ENCODE data around the gene ZNF679.
"Not testable (repeated sequence)": the region's sequence is repeated elsewhere in the genome, so short reads cannot be mapped to it uniquely, and the experiment has no call there.

ZNF679 gene

DNA sequence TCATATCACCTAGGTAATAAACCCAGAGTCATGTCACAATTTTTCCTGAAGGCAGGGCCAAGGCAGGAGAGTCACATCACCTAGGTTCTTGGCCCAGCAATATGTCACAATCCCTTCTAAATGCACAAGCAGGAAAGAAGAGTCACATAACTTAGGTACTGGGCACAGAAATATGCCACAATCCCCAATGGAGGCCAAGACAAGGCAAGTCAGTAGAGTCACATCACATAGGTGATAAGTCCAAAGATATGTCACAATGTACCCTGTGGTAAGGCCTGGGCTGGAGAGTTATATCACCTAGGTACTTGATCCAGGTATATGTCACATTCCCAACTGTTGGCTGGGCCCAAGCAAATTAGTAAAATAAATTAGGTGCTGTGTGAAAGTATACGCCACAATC is at the start of gene ZNF679:
Gene ZNF679 (plus strand): TSS at position 301 of the 400 bp plus-strand sequence. CDS start 20,644 bp downstream, outside the sequence.
- not testable (repeated sequence) for DNase-seq

DNA sequence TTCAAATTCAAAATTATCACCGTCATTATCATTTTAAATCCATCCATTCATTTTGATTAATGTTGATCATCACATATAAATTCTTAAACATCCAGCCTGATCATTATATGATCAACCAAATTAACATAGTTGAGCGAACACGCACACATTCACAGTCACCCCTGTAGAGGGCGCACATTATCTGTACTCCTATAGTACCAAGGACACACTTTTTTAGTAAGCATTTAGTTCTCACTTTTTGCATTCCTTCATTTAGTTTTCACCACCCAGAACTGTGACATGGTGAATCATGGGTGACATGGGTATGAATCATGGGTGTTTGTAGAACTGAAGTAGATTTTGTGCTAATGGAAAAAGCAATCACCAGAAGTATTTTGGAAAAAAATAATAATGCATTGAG is 47.3 kb upstream of the ZNF679 start:
- DNase-seq = peak; percentile 22

DNA sequence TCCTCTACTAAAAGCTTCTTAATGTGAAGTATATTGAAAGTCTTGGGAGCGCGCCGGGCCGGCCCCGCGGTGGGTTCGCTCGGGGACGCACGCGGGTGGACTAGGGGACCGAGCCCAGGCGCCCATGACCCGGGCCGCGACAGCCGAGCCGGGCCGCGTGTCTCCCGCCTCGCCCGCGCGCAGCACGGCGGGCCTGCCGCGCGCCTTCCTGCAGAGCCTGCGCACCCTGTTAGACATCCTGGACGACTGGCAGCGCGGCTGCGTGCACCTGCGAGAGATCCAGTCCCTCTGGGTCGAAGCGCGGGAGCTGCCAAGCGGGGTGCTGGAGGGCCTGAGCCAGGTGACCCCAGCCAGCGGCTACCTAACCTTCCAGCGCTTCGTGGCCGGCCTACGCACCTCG is 46.7 kb upstream of the ZNF679 start:
- no peak for DNase-seq

GRCh38 chr7:64182036-64182790 is 46.1 kb upstream of the ZNF679 start:
- DNase-seq = no peak

DNA sequence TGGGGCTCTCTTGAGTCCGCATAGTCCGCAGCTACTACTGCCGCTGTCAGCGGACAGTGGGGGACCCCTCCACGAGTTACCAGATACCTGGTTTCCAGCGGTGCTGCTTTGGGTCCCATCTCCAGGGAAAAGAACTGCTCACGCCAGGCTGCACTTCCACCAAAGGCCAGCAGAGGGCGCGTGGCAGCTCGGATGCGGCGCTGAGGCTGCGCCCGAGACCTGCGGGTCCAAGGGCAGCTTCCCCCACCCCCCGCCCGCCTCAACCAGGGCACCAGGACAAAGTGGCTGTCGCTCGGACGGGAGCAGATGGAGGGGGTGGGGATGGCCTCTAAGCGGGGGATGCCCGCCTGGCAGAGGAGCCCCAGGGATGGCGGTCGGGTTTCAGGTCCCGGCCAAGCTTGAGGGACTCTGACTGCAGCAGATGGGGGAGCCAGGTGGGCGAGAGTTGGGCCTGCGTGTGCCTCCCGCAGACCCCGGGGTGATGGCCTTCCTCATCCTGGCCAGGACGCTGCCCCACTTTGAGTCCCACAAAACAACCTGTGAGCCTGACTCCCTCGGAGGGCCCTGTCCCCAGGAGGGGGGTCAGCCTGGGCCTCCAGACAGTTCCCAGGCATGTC is 45.0 kb upstream of the ZNF679 start:
- DNase-seq = peak; percentile 43

DNA sequence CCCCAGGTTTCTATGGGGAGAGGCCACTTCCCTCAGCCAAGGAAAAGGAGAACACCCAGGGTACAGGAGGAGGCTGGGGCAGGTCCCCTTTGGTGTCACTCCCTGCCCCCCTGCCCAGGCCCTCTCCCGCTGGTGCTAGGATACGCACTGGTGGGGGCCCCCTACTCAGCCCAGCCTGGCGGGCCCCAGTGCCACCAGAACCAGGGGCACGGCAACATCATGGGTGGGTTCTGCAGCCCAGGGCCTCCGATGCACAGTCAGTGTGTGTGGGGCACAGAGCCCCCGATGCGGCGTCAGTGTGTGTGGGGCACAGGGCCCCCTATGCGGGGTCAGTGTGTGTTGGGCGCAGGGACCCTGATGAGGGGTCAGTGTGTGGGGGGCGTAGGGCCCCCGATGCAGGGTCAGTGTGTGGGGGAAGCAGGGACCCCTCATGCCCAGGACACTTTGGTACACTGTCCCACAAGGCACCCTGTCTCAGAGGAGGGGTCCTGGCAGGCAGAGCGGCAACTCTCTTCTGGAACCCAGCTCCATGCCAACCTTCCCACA is 44.4 kb upstream of the ZNF679 start:
- no peak for DNase-seq

DNA sequence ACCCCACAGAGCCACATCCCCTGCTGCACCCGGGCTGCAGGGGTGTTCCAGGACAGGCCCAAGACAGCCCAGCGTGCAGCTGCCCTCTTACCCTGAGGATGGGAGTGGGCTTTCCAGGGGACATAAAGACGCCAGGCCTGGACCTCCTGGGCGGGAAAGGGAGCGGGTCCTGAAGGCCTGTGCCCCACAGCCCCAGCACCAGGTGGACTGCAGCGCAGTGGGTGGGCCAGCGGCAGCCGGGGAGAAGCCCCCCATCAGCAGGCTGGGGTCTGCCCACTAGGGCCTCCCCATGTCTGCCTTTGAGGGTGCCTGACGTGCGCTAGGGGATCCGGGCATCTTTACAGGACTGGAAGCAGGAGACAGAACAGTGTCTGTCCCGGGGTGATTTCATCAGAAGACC is 43.9 kb upstream of the ZNF679 start:
- no peak for DNase-seq

- DNase-seq = no peak
Observed at GRCh38 chr7:64187408-64187807, 40.9 kb upstream of the ZNF679 start.

GRCh38 chr7:64192148-64192704 is 36.0 kb upstream of the ZNF679 start:
- DNase-seq = no peak

- DNase-seq = no peak
Observed at GRCh38 chr7:64192775-64193174, 35.5 kb upstream of the ZNF679 start.

DNA sequence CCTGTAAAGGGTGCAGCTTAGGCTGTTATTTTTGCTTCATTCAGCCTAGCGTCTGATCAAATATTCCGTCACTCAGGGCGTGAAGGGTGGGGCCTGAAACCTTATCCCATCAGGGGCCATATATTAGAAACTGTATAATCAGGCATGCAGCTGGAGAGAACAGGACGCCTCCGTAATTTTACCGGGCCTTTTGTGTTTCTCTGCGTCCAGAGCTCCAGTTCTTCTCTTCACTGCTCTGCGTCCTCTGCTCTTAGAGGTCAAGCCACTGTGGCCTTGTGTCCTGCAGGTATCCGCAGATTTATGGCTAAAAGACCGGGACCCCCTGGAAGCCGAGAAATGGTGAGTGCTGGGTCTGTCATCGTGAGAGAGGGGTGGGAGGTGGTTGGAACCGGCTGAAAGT is 21.4 kb upstream of the ZNF679 start, which contains the start of gene ZNF735:
Gene ZNF735 (plus strand): TSS at position 301 of the 400 bp plus-strand sequence. CDS start 0 bp downstream, at position 301.
- no peak for DNase-seq

DNA sequence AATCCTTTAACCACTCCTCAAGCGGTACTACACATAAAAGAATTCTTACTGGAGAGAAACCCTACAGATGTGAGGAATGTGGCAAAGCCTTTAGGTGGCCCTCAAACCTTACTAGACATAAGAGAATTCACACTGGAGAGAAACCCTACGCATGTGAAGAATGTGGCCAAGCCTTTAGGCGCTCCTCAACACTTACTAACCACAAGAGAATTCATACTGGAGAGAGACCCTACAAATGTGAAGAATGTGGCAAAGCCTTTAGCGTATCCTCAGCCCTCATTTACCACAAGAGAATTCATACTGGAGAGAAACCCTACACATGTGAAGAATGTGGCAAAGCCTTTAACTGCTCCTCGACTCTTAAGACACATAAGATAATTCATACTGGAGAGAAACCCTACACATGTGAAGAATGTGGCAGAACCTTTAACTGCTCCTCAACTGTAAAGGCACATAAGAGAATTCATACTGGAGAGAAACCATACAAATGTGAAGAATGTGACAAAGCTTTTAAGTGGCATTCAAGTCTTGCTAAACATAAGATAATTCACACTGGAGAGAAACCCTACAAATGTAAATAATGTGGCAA is 8.5 kb upstream of the ZNF679 start:
- not testable (repeated sequence) for DNase-seq

- no peak for DNase-seq
Observed at GRCh38 chr7:64223366-64223765, 4.9 kb upstream of the ZNF679 start.

- no peak for DNase-seq
Observed at GRCh38 chr7:64266341-64266919, 38.2 kb downstream of the ZNF679 start.

GRCh38 chr7:64277630-64278029 is 49.4 kb downstream of the ZNF679 start:
- no peak for DNase-seq

DNA sequence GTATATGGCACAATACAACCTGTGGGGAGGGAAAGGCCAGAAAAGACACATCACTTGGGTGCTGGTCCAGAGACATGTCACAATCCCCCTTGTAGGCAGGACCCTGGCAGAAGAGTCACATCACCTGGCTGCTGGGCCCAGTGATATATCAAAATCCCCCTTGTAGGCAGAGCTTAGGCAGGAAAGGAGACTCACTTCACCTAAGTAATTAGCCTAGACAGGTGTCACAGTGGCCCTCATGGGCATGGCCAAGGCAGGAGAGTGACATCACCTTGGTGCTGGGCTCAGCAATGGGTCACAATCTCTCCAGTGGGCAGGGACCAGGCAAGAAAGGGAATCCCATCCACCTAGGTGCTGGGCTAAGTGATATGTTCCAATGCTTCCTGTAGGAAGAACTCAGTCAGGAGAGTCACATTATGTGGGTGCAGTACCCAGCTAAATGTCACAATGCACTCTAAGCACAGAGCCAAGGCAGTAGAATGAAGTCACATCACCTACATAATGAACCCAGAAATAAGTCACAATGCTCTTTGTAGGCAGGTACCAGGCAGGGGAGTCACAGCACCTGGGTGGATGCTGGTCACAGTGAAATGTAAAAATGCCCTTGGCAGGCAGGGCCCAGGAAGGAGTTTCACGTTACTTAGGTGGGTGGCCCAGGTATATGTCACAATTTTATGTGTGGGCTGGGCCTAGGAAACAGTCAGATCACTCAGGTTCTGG is 66.6 kb downstream of the ZNF679 start:
- no peak for DNase-seq

DNA sequence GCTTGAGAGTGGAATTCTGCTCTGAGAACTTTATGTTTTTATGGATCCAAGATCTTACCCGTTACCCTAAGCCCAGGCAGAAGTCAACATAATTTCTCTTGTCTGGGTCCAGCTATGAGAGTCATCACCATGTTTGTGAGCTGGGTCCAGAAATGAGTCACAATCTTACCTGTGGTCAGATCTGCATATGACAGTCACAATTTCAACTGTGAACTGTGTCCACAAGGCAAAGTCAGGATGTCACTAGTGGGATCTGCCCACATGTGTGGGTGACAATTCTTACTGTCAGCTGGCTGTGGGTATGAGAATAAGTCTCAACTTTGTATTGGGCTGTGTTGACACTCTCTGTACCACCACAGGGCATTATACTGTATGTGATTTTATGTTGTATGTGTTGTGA is 69.1 kb downstream of the ZNF679 start:
- DNase-seq = not testable (repeated sequence)

- DNase-seq = no peak
Observed at GRCh38 chr7:64300641-64301405, 72.5 kb downstream of the ZNF679 start.

- DNase-seq = peak; percentile 96
Observed at GRCh38 chr7:64307254-64308015, 79.2 kb downstream of the ZNF679 start.

DNA sequence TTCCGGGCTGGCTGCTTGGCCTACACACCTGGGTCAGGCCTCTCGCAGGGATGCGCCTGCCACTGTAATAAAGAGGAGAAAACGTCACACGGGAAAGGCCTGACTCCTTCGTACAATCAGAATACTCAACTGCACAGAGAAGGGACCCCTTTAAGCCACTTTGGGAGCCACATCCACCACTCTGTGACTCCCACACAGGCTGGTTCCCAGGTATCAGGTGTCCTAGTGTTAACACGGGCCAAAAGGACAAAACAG is 79.7 kb downstream of the ZNF679 start:
- DNase-seq = no peak

GRCh38 chr7:64310426-64310825 is 82.2 kb downstream of the ZNF679 start:
- no peak for DNase-seq
